Measurements from ENCODE around the gene DCHS2.
"Not testable (repeated sequence)": the region's sequence is repeated elsewhere in the genome, so short reads cannot be mapped to it uniquely, and the experiment has no call there.

Gene DCHS2

GRCh38 chr4:154315741-154316140, 175.9 kb downstream of the DCHS2 start:
- no peak for DNase-seq (ENCODE audit: low spot score)

- no peak for DNase-seq (ENCODE audit: low spot score)
These were observed 177.4 kb downstream of the DCHS2 start for GRCh38 chr4:154314248-154314647.

GRCh38 chr4:154313004-154313585, 178.5 kb downstream of the DCHS2 start:
- no peak for DNase-seq (ENCODE audit: low spot score)

GRCh38 chr4:154312246-154312645, 179.4 kb downstream of the DCHS2 start:
- no peak for DNase-seq (ENCODE audit: low spot score)

GRCh38 chr4:154310578-154310977, 181.0 kb downstream of the DCHS2 start:
- DNase-seq (ENCODE audit: low spot score), result no peak

- no peak for DNase-seq (ENCODE audit: low spot score)
These were observed 183.4 kb downstream of the DCHS2 start for GRCh38 chr4:154308207-154308606.

GRCh38 chr4:154307451-154307850, 184.1 kb downstream of the DCHS2 start:
- no peak for DNase-seq (ENCODE audit: low spot score)

- DNase-seq (ENCODE audit: low spot score), result no peak
These were observed 186.0 kb downstream of the DCHS2 start for GRCh38 chr4:154305616-154306015.

- DNase-seq (ENCODE audit: low spot score), result no peak
These were observed 186.9 kb downstream of the DCHS2 start for GRCh38 chr4:154304679-154305078.

GRCh38 chr4:154294652-154295350, 196.8 kb downstream of the DCHS2 start:
- DNase-seq (ENCODE audit: low spot score), result no peak

- no peak for DNase-seq (ENCODE audit: low spot score)
These were observed 198.2 kb downstream of the DCHS2 start for GRCh38 chr4:154293427-154293826.

GRCh38 chr4:154292589-154292988, 199.0 kb downstream of the DCHS2 start:
- no peak for DNase-seq (ENCODE audit: low spot score)

- DNase-seq (ENCODE audit: low spot score), result no peak
These were observed 214.4 kb downstream of the DCHS2 start for GRCh38 chr4:154277172-154277571.

- no peak for DNase-seq (ENCODE audit: low spot score)
These were observed 215.1 kb downstream of the DCHS2 start for GRCh38 chr4:154276496-154276895.

GRCh38 chr4:154254999-154255398, 236.6 kb downstream of the DCHS2 start:
- DNase-seq (ENCODE audit: low spot score), result no peak

GRCh38 chr4:154234576-154234975, 257.0 kb downstream of the DCHS2 start:
- DNase-seq (ENCODE audit: low spot score), result no peak

- DNase-seq (ENCODE audit: low spot score), result no peak
These were observed 259.7 kb downstream of the DCHS2 start for GRCh38 chr4:154231806-154232478.

- no peak for DNase-seq (ENCODE audit: low spot score)
These were observed 260.9 kb downstream of the DCHS2 start for GRCh38 chr4:154230723-154231122.

GRCh38 chr4:154230091-154230490, 261.5 kb downstream of the DCHS2 start:
- DNase-seq (ENCODE audit: low spot score), result no peak

GRCh38 chr4:154222875-154223274, 268.7 kb downstream of the DCHS2 start:
- no peak for DNase-seq (ENCODE audit: low spot score)

GRCh38 chr4:154218051-154218450, 273.5 kb downstream of the DCHS2 start:
- DNase-seq (ENCODE audit: low spot score), result no peak

- DNase-seq (ENCODE audit: low spot score), result not testable (repeated sequence)
These were observed 274.2 kb downstream of the DCHS2 start for GRCh38 chr4:154217384-154217783.

GRCh38 chr4:154211506-154211905, 280.1 kb downstream of the DCHS2 start:
- no peak for DNase-seq (ENCODE audit: low spot score)

Data from germinal center (tissue), 1 donor.